DOHH2 (cell line): ENCODE measurements around the gene ANKRD49.

Experiments
- H3F3A ChIP-seq: fragments of 200-600 bp; sonication (generic), shearing (Covaris generic); 2 replicates; pipeline ENCODE4 v1.6.0; 2016; ENCODE audit warnings: antibody characterized with exemption, mild to moderate bottlenecking; ENCODE audit not compliant: control insufficient read depth, insufficient read depth
- H3K27ac ChIP-seq: fragments of 200-600 bp; sonication (generic); 2 replicates; pipeline ENCODE4 v1.5.1; 2014; ENCODE audit warnings: low read depth, mild to moderate bottlenecking, low read length, moderate library complexity
- H3K27me3 ChIP-seq: fragments of 200-600 bp; sonication (generic); 2 replicates; pipeline ENCODE4 v1.6.1; 2014; ENCODE audit warnings: mild to moderate bottlenecking, low read length, mixed read lengths; ENCODE audit not compliant: control insufficient read depth
- H3K36me3 ChIP-seq: fragments of 200-600 bp; sonication (generic); 2 replicates; pipeline ENCODE4 v1.6.1; 2014; ENCODE audit warnings: mild to moderate bottlenecking, low read length, moderate library complexity, mixed read lengths; ENCODE audit not compliant: control insufficient read depth
- H3K4me1 ChIP-seq: fragments of 200-600 bp; sonication (generic); 2 replicates; pipeline ENCODE4 v1.6.1; 2014; ENCODE audit warnings: mild to moderate bottlenecking, low read length, mixed read lengths; ENCODE audit not compliant: control insufficient read depth
- H3K4me2 ChIP-seq: fragments of 200-600 bp; sonication (generic); 2 replicates; pipeline ENCODE4 v1.6.0; 2014; ENCODE audit warnings: mild to moderate bottlenecking, low read length, moderate library complexity
- H3K4me3 ChIP-seq: fragments of 200-600 bp; sonication (generic); 2 replicates; pipeline ENCODE4 v1.5.1; 2014; ENCODE audit warnings: mild to moderate bottlenecking, low read length, mixed read lengths
- H3K79me2 ChIP-seq: fragments of 200-600 bp; sonication (generic); 2 replicates; pipeline ENCODE4 v1.6.1; 2014; ENCODE audit warnings: mild to moderate bottlenecking, low read length, mixed read lengths; ENCODE audit not compliant: control insufficient read depth
- H3K9me2 ChIP-seq: fragments of 200-600 bp; sonication (generic); replicated peaks from 2 replicates; pipeline ENCODE4 v1.6.1; 2014; ENCODE audit warnings: mild to moderate bottlenecking, low read length, mixed read lengths; ENCODE audit not compliant: control insufficient read depth
- H3K9me3 ChIP-seq: fragments of 200-600 bp; sonication (generic); 2 replicates; pipeline ENCODE4 v1.6.1; 2014; ENCODE audit warnings: antibody characterized with exemption, low read length, mixed read lengths; ENCODE audit not compliant: control insufficient read depth, insufficient read depth
- H4K20me1 ChIP-seq: fragments of 200-600 bp; sonication (generic); 2 replicates; pipeline ENCODE4 v1.6.0; 2014; ENCODE audit warnings: low read depth, mild to moderate bottlenecking, antibody characterized with exemption, low read length, moderate library complexity; ENCODE audit not compliant: control insufficient read depth, insufficient read depth
- EZH2phosphoT487 ChIP-seq: fragments of 200-600 bp; sonication (generic); IDR thresholded peaks from 2 replicates; pipeline ENCODE4 v1.6.1; 2017; ENCODE audit warnings: borderline replicate concordance, mild to moderate bottlenecking, antibody characterized with exemption, low read length, moderate library complexity, mixed read lengths
- TF ChIP-seq, protein P1 (sequence below): fragments of 200-600 bp; sonication (generic); IDR thresholded peaks from one replicate; pipeline ENCODE4 v1.5.1; 2014; ENCODE audit warnings: antibody characterized with exemption, mild to moderate bottlenecking, low read depth, low read length; ENCODE audit not compliant: poor library complexity, severe bottlenecking

ANKRD49 gene

DNA sequence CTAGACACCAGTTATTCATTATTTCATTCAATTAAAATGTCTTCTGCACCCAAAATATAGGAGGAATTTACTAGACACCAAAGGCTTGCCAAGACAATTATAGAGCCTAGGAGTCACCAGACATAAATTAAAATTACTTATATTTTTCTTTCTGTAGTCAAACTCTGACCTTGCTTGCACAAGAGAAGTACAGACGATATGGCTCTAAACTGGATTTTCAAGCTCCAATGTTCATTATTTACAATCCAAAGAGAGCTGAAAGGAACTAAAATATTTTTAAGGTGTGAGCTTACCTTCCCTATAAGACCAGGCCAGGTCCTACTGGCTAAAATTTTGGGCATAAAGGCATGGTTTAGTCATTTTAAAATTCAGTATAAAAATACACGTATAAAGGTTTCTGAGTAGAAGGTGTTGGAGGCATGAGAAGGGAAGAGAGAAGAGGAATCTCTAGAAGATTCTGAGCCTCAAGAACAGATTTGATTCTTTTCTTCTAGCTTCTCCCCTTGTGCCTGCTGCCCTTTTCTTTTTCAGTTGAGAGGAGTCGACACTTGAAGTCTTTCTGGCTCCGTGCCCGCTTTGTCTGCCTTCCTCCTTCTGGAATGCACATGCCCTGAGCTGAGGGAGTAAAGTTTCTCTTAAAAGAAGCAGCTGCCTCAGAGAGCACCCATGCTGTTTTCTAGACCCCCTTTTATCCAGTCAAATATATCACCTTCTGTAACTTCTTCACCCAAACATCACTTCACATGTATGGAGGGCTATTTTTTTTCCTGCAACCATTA, 32.0 kb downstream of the ANKRD49 start:
- no peak overlapping the region for H3K4me3 ChIP-seq
- TF ChIP-seq, protein P1, sequence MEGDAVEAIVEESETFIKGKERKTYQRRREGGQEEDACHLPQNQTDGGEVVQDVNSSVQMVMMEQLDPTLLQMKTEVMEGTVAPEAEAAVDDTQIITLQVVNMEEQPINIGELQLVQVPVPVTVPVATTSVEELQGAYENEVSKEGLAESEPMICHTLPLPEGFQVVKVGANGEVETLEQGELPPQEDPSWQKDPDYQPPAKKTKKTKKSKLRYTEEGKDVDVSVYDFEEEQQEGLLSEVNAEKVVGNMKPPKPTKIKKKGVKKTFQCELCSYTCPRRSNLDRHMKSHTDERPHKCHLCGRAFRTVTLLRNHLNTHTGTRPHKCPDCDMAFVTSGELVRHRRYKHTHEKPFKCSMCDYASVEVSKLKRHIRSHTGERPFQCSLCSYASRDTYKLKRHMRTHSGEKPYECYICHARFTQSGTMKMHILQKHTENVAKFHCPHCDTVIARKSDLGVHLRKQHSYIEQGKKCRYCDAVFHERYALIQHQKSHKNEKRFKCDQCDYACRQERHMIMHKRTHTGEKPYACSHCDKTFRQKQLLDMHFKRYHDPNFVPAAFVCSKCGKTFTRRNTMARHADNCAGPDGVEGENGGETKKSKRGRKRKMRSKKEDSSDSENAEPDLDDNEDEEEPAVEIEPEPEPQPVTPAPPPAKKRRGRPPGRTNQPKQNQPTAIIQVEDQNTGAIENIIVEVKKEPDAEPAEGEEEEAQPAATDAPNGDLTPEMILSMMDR = no peak
- no peak for TF ChIP-seq EZH2phosphoT487
- H3K27ac ChIP-seq = no peak overlapping the region
- no peaks in the 10 kb centered on the region for H3K79me2 ChIP-seq
- H3K36me3 ChIP-seq = no peaks in the 10 kb centered on the region
- peaks cover 2% of the 10 kb centered on the region; the same call in 1 of the 2 replicates for H3K27me3 ChIP-seq
- H3K9me3 ChIP-seq = no peaks in the 10 kb centered on the region
- no peak overlapping the region for H3K4me2 ChIP-seq
- H3K4me1 ChIP-seq = no peaks in the 10 kb centered on the region
- H4K20me1 ChIP-seq = no peaks in the 10 kb centered on the region
- no peaks in the 10 kb centered on the region for H3K9me2 ChIP-seq
- no peaks in the 10 kb centered on the region for H3F3A ChIP-seq

DNA sequence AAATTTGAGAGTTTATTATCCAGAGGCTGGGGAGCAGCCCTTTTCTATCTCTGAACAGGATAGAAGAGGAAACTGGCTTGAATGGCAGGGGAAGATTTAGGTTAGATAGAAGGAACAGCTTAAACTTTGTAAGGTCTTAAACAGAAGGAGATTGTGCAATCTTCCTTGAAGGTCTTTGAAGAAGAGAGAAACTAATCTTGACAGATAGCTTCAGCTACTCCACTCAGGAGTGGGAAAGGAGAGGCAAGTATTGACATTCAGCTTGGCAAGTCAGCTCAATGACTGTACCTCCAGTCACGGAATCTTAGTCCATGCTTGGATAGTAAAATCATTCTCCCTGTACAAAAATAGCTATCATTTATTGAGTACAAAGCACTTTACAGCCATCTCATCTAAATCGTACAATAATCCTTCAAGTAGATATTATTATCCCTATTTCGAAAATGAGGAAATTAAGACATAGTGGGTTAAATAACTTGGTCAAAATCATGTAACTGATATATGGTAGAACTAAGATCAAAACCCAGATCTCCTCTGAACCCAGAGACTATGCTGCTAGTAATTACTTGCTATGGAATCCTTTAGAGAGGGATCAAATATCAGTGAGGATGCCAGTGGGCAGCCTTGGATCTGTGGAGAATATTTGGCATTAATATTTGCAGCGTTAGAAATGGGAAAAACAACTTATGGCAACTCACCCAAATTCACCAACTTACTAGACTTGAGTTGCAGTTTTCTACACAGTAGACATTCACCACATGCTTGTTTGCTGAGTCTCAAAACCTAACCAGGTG, 33.1 kb downstream of the ANKRD49 start:
- Histone ChIP-seq H3K36me3 (no peaks in the 10 kb centered on the region), H3K27ac (no peak overlapping the region)
- TF ChIP-seq, protein P1 = no peak
- TF ChIP-seq EZH2phosphoT487 = no peak

DNA sequence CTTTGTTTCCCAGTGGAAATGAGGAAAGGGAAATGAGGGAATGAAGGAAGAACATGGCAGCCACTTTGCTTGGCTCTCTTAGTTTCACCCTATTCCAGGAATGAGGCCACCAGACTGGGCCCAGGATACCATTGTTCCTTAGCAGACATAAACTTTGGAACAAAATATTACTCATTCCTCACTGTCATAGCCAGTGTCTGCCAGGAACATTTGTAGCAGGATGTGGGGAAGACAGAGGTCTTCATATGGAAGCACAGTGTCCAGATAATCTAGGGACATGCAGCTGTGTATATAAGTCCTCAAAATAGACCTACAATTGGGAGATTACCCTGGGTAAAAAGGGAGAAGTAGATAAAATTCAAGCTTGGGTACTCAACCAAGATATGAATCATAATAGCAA, 34.8 kb downstream of the ANKRD49 start:
- H4K20me1 ChIP-seq = no peaks in the 10 kb centered on the region
- H3K4me2 ChIP-seq = no peak overlapping the region
- H3K79me2 ChIP-seq = no peaks in the 10 kb centered on the region
- H3K27ac ChIP-seq = no peak overlapping the region
- TF ChIP-seq, protein P1 = no peak
- TF ChIP-seq EZH2phosphoT487 = no peak
- no peaks in the 10 kb centered on the region for H3K36me3 ChIP-seq
- H3F3A ChIP-seq = no peaks in the 10 kb centered on the region
- H3K9me2 ChIP-seq = no peaks in the 10 kb centered on the region
- H3K27me3 ChIP-seq = peaks cover 3% of the 10 kb centered on the region
- no peak overlapping the region for H3K4me3 ChIP-seq
- H3K4me1 ChIP-seq = no peaks in the 10 kb centered on the region
- H3K9me3 ChIP-seq = no peaks in the 10 kb centered on the region

More for the DNA sequence above, 33.1 kb downstream of the ANKRD49 start:
- H3K27me3 ChIP-seq = peaks cover 2% of the 10 kb centered on the region; the same call in 1 of the 2 replicates
- no peaks in the 10 kb centered on the region for H3F3A ChIP-seq
- no peak overlapping the region for H3K4me3 ChIP-seq
- no peaks in the 10 kb centered on the region for H3K79me2 ChIP-seq
- H4K20me1 ChIP-seq = no peaks in the 10 kb centered on the region
- no peaks in the 10 kb centered on the region for H3K4me1 ChIP-seq
- H3K9me3 ChIP-seq = no peaks in the 10 kb centered on the region
- H3K4me2 ChIP-seq = no peak overlapping the region
- H3K9me2 ChIP-seq = no peaks in the 10 kb centered on the region
